ENCODE measurements around the gene RNASE11.

The RNASE11 gene

DNA sequence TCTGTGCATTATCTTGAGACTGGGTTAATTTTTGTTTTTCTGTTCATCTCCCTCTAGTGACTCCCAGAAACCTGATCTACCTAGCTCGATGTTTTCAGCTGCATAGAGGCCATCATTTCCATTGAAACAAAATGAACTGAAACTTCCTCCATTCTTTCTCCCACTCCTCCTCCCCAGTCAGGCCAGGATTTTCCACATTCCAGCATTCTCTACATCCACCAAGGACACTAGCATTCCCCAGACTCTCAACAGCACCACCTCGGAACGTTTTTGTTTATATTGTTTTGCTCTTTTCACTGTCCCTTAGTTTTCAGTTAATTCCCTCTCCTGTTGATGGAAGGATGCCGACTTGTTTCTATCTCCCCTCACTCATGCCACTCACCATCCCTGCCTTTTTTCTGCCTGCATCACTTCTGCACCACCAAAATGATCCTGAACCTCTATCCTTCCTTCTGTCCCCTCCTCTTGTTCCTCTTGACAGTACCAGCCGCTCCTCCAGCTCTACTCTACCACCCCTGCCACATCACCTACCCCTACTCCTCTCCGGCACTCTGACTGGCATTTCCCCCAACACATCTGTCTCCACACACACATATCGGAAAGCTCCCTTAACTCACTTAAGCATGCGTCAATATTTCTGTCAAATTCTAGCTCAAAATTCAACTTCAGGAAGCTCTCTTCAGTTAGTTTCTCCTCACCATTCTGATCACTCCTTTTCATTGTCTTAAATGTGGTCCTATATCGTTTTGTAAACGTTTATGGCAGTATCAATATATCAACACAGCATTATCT, 40.5 kb upstream of the RNASE11 start:
- H3K27ac ChIP-seq, result no peak overlapping the region
- TF ChIP-seq CTCF (conservative IDR thresholded peaks at IDR 0.05) (no peak), ZFX (IDR thresholded peaks at IDR 0.05) (no peak)

GRCh38 chr14:20627346-20628027, 39.7 kb upstream of the RNASE11 start:
- no peak overlapping the region for H3K27ac ChIP-seq
- TF ChIP-seq ZFX (IDR thresholded peaks at IDR 0.05), result no peak
- no peak for TF ChIP-seq CTCF (conservative IDR thresholded peaks at IDR 0.05)

GRCh38 chr14:20626274-20626673, 38.5 kb upstream of the RNASE11 start:
- TF ChIP-seq CTCF (conservative IDR thresholded peaks at IDR 0.05), result no peak
- TF ChIP-seq ZFX (IDR thresholded peaks at IDR 0.05), result no peak
- H3K27ac ChIP-seq, result no peak overlapping the region

GRCh38 chr14:20624495-20625070, 36.8 kb upstream of the RNASE11 start:
- TF ChIP-seq ZFX (IDR thresholded peaks at IDR 0.05), result no peak
- TF ChIP-seq CTCF (conservative IDR thresholded peaks at IDR 0.05), result no peak
- H3K27ac ChIP-seq, result no peak overlapping the region

- H3K27ac ChIP-seq, result no peak overlapping the region
- TF ChIP-seq CTCF (conservative IDR thresholded peaks at IDR 0.05), result no peak
- TF ChIP-seq ZFX (IDR thresholded peaks at IDR 0.05), result no peak
Observed at GRCh38 chr14:20623798-20624197, 36.0 kb upstream of the RNASE11 start.

GRCh38 chr14:20622816-20623291, 35.1 kb upstream of the RNASE11 start:
- TF ChIP-seq ZFX (IDR thresholded peaks at IDR 0.05) (no peak), CTCF (conservative IDR thresholded peaks at IDR 0.05) (no peak)
- no peak overlapping the region for H3K27ac ChIP-seq

Measured in C4-2B (cell line).